ENCODE data around the gene MCM3AP.

- TF ChIP-seq, protein P1, sequence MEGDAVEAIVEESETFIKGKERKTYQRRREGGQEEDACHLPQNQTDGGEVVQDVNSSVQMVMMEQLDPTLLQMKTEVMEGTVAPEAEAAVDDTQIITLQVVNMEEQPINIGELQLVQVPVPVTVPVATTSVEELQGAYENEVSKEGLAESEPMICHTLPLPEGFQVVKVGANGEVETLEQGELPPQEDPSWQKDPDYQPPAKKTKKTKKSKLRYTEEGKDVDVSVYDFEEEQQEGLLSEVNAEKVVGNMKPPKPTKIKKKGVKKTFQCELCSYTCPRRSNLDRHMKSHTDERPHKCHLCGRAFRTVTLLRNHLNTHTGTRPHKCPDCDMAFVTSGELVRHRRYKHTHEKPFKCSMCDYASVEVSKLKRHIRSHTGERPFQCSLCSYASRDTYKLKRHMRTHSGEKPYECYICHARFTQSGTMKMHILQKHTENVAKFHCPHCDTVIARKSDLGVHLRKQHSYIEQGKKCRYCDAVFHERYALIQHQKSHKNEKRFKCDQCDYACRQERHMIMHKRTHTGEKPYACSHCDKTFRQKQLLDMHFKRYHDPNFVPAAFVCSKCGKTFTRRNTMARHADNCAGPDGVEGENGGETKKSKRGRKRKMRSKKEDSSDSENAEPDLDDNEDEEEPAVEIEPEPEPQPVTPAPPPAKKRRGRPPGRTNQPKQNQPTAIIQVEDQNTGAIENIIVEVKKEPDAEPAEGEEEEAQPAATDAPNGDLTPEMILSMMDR (IDR thresholded peaks at IDR 0.05), result no peak
- no peak for TF ChIP-seq POLR2A (IDR thresholded peaks at IDR 0.05)
Observed at GRCh38 chr21:46191257-46191685, 94.1 kb downstream of the MCM3AP start.

Measured in Peyer's patch (tissue), 4 donors.